Cardiac muscle cell (in vitro differentiated cells and primary cell): ENCODE data around the gene CHM. TPM values are rescaled to one million over a fixed set of nuclear protein-coding genes. Genes with fewer than 3 reads are reported as not detected.

Experiments used
- DNase-seq, 2 donors: peaks; one replicate each; pipeline versions ENCODE4 v3.0.0 to v3.0.0-alpha.2; 2010 to 2017; ENCODE audit warnings: low read depth in 1 of 2, low spot score in 1 of 2
- H3K27ac ChIP-seq: fragments of 200-600 bp; sonication (generic); 2 replicates; pipeline ENCODE4 v1.5.1; 2016
- H3K27me3 ChIP-seq: fragments of 200-600 bp; sonication (generic); 2 replicates; pipeline ENCODE4 v1.6.0; 2016; ENCODE audit warnings: control low read depth
- H3K36me3 ChIP-seq: fragments of 200-600 bp; sonication (generic); 2 replicates; pipeline ENCODE4 v1.5.1; 2016; ENCODE audit warnings: control low read depth
- H3K4me1 ChIP-seq: fragments of 200-600 bp; sonication (generic); 2 replicates; pipeline ENCODE4 v1.8.1; 2017; ENCODE audit warnings: low read depth, mild to moderate bottlenecking, mixed run types
- H3K4me3 ChIP-seq: fragments of 200-600 bp; sonication (generic); 2 replicates; pipeline ENCODE4 v1.5.1; 2016; ENCODE audit warnings: mild to moderate bottlenecking
- H3K9me3 ChIP-seq: fragments of 200-600 bp; sonication (generic); 2 replicates; pipeline ENCODE4 v1.5.1; 2017; ENCODE audit warnings: low read depth, mild to moderate bottlenecking, control low read depth
- CTCF ChIP-seq: IDR thresholded peaks from 2 replicates; pipeline ENCODE4 v1.5.1; 2012; ENCODE audit warnings: low read depth, mild to moderate bottlenecking, low read length
- polyA plus RNA-seq: library from polyadenylated mRNA; unstranded; fragments of >200 nt; fragmentation: Nextera tagmentation; extraction: Ambion mirVana; gene quantifications from 2 replicates; pipeline ENCODE4 v1.2.1, GENCODE V29; 2016
- total RNA-seq: library from RNA; depleted of rRNA; stranded (reverse); fragments of >200 nt; gene quantifications from 2 replicates; pipeline ENCODE4 v1.2.3, GENCODE V29; 2016

Gene CHM
- total and polyA plus RNA-seq, 2 experiments from 2014 or later: 8.7 to 12.4 TPM

GRCh38 chrX:85865324-85865723 is 182.0 kb downstream of the CHM start:
- Histone ChIP-seq H3K27me3 (no peaks in the 10 kb centered on the region), H3K4me1 (no peaks in the 10 kb centered on the region), H3K4me3 (no peak overlapping the region), H3K9me3 (no peaks in the 10 kb centered on the region), H3K27ac (no peak overlapping the region), H3K36me3 (peaks cover 6% of the 10 kb centered on the region)
- TF ChIP-seq CTCF: no peak
- no peak for DNase-seq

- TF ChIP-seq CTCF: no peak
- Histone ChIP-seq H3K27ac (no peak overlapping the region), H3K27me3 (no peaks in the 10 kb centered on the region), H3K4me3 (no peak overlapping the region), H3K36me3 (peaks cover 6% of the 10 kb centered on the region), H3K4me1 (no peaks in the 10 kb centered on the region), H3K9me3 (no peaks in the 10 kb centered on the region)
- DNase-seq: peak in 1 of 2 donors; percentile 2
These were observed 187.9 kb downstream of the CHM start for GRCh38 chrX:85859426-85859825.

- Histone ChIP-seq H3K27me3 (no peaks in the 10 kb centered on the region), H3K9me3 (no peaks in the 10 kb centered on the region), H3K36me3 (no peaks in the 10 kb centered on the region), H3K27ac (no peak overlapping the region), H3K4me3 (no peak overlapping the region), H3K4me1 (no peaks in the 10 kb centered on the region)
- peak; percentile 29 for TF ChIP-seq CTCF
- peak; percentile 11 to 39 for DNase-seq
These were observed 195.9 kb downstream of the CHM start for GRCh38 chrX:85851418-85851817.

- Histone ChIP-seq H3K27me3 (no peaks in the 10 kb centered on the region), H3K4me1 (no peaks in the 10 kb centered on the region), H3K9me3 (no peaks in the 10 kb centered on the region), H3K36me3 (no peaks in the 10 kb centered on the region), H3K27ac (no peak overlapping the region), H3K4me3 (no peak overlapping the region)
- no peak for TF ChIP-seq CTCF
- DNase-seq: no peak
These were observed 210.5 kb downstream of the CHM start for GRCh38 chrX:85836868-85837267.

GRCh38 chrX:85828771-85829170 is 218.6 kb downstream of the CHM start:
- no peaks in the 10 kb centered on the region for H3K4me1 ChIP-seq
- TF ChIP-seq CTCF: no peak
- H3K27ac ChIP-seq: no peak overlapping the region

More at GRCh38 chrX:85828771-85829170, 218.6 kb downstream of the CHM start:
- H3K4me3 ChIP-seq: no peak overlapping the region
- H3K36me3 ChIP-seq: no peaks in the 10 kb centered on the region
- DNase-seq: no peak
- H3K27me3 ChIP-seq: no peaks in the 10 kb centered on the region
- no peaks in the 10 kb centered on the region for H3K9me3 ChIP-seq
